ENCODE measurements around the gene IL10. TPM values are rescaled to one million over a fixed set of nuclear protein-coding genes. Genes with fewer than 3 reads are reported as not detected.
A peak's percentile ranks its signal among the peaks of the same experiment; 100 is the strongest.

The IL10 gene
- 1 to 10 TPM in 2 of 4 donors, under 1 TPM in 1, not detected in 1; 0.78 to 4.8 (median 1.1) TPM for total RNA-seq

- H3K9me3 ChIP-seq: no peaks in the 10 kb centered on the region
- peaks cover 0 to 11% of the 10 kb centered on the region in 2 donors for H3K27me3 ChIP-seq
- DNase-seq (ENCODE audit: low spot score in 2 of 2): peak in 1 of 2 donors; percentile 43
- TF ChIP-seq, protein P1, sequence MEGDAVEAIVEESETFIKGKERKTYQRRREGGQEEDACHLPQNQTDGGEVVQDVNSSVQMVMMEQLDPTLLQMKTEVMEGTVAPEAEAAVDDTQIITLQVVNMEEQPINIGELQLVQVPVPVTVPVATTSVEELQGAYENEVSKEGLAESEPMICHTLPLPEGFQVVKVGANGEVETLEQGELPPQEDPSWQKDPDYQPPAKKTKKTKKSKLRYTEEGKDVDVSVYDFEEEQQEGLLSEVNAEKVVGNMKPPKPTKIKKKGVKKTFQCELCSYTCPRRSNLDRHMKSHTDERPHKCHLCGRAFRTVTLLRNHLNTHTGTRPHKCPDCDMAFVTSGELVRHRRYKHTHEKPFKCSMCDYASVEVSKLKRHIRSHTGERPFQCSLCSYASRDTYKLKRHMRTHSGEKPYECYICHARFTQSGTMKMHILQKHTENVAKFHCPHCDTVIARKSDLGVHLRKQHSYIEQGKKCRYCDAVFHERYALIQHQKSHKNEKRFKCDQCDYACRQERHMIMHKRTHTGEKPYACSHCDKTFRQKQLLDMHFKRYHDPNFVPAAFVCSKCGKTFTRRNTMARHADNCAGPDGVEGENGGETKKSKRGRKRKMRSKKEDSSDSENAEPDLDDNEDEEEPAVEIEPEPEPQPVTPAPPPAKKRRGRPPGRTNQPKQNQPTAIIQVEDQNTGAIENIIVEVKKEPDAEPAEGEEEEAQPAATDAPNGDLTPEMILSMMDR (IDR thresholded peaks at IDR 0.05): no peak
- TF ChIP-seq POLR2A (IDR thresholded peaks at IDR 0.05) (no peak), EP300 (IDR thresholded peaks at IDR 0.05) (peak in 1 of 2 donors; percentile 68)
- peak within 1 kb of the TSS in 1 of 4 donors; percentile 11 for H3K4me3 ChIP-seq
- H3K27ac ChIP-seq: peak within 1 kb of the TSS in 2 of 4 donors; percentile 62 to 64
- no peaks in the 10 kb centered on the region for H3K36me3 ChIP-seq
- H3K4me1 ChIP-seq: peaks cover 0 to 18% (median 2%) of the 10 kb centered on the region in 4 donors
- WGBS, 2 donors: 69 to 83% methylated on average over 8 of the region's 8 CpGs
These were observed at the start of gene IL10 for GRCh38 chr1:206772243-206772937. Gene IL10 (minus strand): TSS chr1:206772494. CDS start chr1:206772435, 59 bp downstream.

- no peaks in the 10 kb centered on the region for H3K27me3 ChIP-seq
- no peaks in the 10 kb centered on the region for H3K36me3 ChIP-seq
- H3K4me3 ChIP-seq: no peak overlapping the region
- DNase-seq (ENCODE audit: low spot score in 2 of 2): no peak
- TF ChIP-seq, protein P1 (IDR thresholded peaks at IDR 0.05): no peak
- TF ChIP-seq POLR2A (IDR thresholded peaks at IDR 0.05) (no peak), EP300 (IDR thresholded peaks at IDR 0.05) (no peak)
- H3K9me3 ChIP-seq: no peaks in the 10 kb centered on the region
- 70 to 73% methylated on average over 4 of the region's 4 CpGs for WGBS, 2 donors
- H3K4me1 ChIP-seq: peaks cover 0 to 6% (median 0%) of the 10 kb centered on the region in 4 donors
- no peak overlapping the region for H3K27ac ChIP-seq
These were observed 49.2 kb upstream of the IL10 start for GRCh38 chr1:206821493-206821892.

DNA sequence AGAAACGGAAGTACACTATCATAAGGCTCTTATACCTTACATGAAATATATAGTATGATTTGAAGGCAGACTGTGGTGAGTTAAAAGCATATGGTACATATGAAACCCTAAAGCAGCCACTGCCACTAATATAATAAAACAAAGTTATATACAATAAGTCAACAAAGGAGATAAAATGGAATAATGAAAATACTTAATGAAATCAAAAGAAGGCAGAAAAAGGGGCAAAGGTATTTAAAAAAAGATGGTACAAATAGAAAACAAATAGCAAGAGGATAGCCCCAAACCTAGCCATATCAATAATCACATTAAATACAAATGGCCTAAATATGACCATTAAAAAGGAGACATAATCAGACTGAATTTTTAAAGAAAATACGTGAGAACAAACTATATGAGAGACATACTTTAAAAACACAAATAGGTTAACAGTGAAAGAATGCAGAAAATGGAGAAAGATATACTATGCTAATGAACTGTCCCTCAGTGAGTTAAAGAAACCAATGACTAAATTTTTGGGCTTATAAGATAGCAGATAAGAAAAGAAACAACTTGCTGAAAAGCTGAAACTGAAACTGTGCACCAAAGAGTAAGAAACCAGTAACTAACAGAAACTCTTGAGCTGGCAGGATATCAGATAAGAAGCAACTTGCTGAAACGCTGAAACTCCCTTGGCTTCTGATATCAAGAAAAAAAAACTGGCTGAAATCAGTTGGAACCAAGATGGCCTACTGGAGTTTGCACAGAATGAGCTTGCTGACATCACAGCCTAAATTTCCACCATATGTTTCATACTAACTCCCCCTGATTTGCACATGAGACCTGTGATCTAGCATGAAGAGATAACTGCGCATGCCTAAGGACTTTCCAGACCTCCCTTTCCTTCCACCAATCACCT lies 44.3 kb upstream of the IL10 start:
- Histone ChIP-seq H3K27ac (no peak overlapping the region), H3K4me3 (no peak overlapping the region), H3K4me1 (no peaks in the 10 kb centered on the region), H3K27me3 (no peaks in the 10 kb centered on the region), H3K36me3 (no peaks in the 10 kb centered on the region), H3K9me3 (peaks cover 0 to 13% (median 6%) of the 10 kb centered on the region in 4 donors)
- TF ChIP-seq EP300 (IDR thresholded peaks at IDR 0.05) (no peak), POLR2A (IDR thresholded peaks at IDR 0.05) (no peak)
- TF ChIP-seq, protein P1 (IDR thresholded peaks at IDR 0.05): no peak
- no peak for DNase-seq (ENCODE audit: low spot score in 2 of 2)
- 71 to 79% methylated on average over 4 of the region's 4 CpGs for WGBS, 2 donors

DNA sequence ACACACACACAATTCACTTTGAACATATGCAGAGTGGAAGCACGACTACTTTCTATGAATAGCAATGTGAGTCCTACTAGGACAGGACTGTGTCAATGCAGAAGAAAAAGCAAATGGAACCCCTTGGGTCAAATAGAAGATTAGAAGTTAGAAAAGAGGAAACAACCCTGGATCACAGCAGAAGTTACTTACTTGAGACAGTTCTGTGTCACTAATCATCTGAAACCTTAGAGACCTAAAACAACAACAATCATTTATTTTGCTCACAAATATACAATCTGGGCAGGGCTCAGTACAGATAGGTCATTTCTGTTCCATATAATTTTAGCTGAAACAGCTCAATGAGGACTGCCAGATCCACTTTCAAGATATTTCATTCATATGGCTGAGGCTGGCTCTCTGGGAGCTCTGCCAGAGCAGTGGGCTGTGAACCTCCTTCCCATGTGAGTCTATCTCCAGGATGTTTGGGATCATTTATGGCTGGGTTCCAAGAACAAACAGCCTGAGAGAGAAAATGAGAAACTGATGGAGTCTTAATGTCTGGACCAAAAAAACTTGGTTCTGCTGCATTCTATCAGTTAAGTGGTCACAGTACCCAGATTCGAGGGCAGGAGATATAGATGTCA lies 42.5 kb upstream of the IL10 start:
- peaks cover 0 to 13% (median 6%) of the 10 kb centered on the region in 4 donors for H3K9me3 ChIP-seq
- no peaks in the 10 kb centered on the region for H3K4me1 ChIP-seq
- no peak overlapping the region for H3K27ac ChIP-seq
- no peak for TF ChIP-seq EP300 (IDR thresholded peaks at IDR 0.05)
- TF ChIP-seq POLR2A (IDR thresholded peaks at IDR 0.05): no peak
- TF ChIP-seq, protein P1 (IDR thresholded peaks at IDR 0.05): no peak
- 38 to 48% methylated on average over 2 of the region's 2 CpGs for whole genome bisulfite sequencing, 2 donors
- H3K4me3 ChIP-seq: no peak overlapping the region
- H3K27me3 ChIP-seq: no peaks in the 10 kb centered on the region
- no peak for DNase-seq (ENCODE audit: low spot score in 2 of 2)
- no peaks in the 10 kb centered on the region for H3K36me3 ChIP-seq

Data from tibial nerve (tissue), 4 donors.